Activated CD8-positive, alpha-beta memory T cell treated with anti-CD3 and anti-CD28 coated beads, Interleukin-2, amount 50 U/mL, for 4 hours (primary cell): ENCODE results near the gene EHF.
"Not testable (repeated sequence)": the region's sequence is repeated elsewhere in the genome, so short reads cannot be mapped to it uniquely, and the experiment has no call there.

Experiments
- DNase-seq: peaks from one replicate; pipeline ENCODE4 v3.0.0-alpha.2; 2020

Gene EHF

GRCh38 chr11:34671946-34672345 is 51.1 kb downstream of the EHF start:
- DNase-seq = no peak

GRCh38 chr11:34674038-34674437 is 53.1 kb downstream of the EHF start:
- no peak for DNase-seq

- no peak for DNase-seq
Observed at GRCh38 chr11:34676227-34676626, 55.3 kb downstream of the EHF start.

DNA sequence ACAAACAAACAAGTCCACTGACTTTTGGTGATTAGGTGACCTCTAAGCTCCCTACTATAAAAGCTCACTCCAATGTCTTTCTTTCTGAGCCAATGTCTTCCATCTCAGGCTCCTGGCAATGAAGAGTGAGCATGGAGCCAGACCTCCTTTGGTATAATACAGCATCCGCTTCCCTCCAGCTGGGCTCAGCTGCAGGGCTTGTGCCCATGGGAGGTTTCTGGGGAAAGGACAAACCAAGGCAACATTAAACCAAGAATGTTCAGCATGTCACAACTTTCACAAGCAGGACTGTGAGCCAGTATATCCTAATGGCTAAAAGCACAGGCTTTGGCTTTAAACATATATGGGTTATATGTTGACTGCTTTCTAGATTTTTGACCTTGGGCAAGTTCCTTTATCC is 58.8 kb downstream of the EHF start:
- no peak for DNase-seq

GRCh38 chr11:34680206-34680605 is 59.3 kb downstream of the EHF start:
- DNase-seq = no peak

GRCh38 chr11:34680918-34681586 is 60.2 kb downstream of the EHF start:
- DNase-seq = no peak

GRCh38 chr11:34682825-34683224 is 61.9 kb downstream of the EHF start:
- DNase-seq = no peak

DNA sequence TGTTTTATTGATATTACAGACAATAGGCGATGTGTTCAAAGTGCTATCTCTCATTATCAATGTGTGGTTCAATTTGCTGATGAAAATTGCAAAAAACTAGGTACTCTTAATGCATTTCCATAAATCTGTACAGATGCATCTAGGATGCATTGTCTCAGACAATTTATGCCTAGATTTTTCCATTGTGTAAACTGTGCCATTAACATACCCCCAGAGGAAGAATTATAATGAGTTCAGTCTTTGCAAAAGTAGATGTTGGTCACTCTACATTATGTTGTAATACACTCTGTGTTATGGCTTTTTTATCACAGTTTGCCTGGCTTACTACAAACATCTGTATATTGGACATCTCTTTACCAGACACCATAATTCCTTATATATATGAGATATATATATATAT is 62.5 kb downstream of the EHF start:
- DNase-seq = no peak

- DNase-seq = no peak
Observed at GRCh38 chr11:34685864-34686263, 65.0 kb downstream of the EHF start.

DNA sequence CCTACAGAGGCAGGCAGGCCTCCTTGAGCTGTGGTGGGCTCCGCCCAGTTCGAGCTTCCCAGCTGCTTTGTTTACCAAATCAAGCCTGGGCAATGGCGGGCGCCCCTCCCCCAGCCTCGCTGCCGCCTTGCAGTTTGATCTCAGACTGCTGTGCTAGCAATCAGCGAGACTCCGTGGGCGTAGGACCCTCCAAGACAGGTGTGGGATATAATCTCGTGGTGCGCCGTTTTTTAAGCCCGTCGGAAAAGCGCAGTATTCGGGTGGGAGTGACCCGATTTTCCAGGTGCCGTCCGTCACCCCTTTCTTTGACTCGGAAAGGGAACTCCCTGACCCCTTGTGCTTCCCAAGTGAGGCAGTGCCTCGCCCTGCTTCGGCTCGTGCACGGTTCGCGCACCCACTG is 71.4 kb downstream of the EHF start:
- not testable (repeated sequence) for DNase-seq

GRCh38 chr11:34696862-34697261 is 76.0 kb downstream of the EHF start:
- DNase-seq = no peak

DNA sequence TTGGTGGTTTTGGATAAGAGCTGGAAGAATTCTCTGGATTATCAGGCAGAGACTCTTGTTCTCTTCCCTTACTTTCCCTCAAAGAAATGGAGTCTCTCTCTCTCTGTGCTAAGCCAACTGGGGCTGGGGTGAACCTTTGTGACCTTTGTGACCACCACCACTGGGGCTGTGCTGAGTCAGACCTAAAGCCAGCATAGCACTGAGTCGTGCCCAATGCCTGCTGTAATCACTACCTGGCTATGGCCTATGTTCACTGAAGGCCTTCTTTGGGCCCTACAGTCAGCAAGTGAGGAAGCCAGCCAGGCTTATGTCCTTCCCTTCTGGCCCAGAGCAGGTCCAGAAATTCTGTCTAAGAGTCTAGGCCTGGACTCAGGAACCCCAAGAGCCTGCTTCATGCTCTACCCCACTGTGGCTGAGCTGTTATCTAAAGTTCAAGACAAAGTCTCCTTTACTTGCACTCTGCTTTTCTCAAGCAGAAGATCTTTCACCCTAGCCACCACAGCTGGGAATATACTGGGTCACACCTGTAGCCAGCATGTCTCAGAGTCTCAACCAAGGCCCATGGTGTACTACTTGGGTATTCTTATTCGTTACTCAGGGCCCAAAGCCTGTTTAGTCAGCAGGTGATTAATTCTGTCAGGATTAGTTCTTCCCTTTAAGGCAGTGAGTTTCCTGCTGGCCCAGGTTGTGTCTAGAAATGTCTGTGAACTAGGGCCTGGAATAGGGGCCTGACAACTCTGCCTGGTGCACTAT is 86.0 kb downstream of the EHF start:
- no peak for DNase-seq

GRCh38 chr11:34707462-34707840 is 86.6 kb downstream of the EHF start:
- no peak for DNase-seq
